ENCODE measurements around the gene RAD18. TPM values are rescaled to one million over a fixed set of nuclear protein-coding genes. Genes with fewer than 3 reads are reported as not detected.

Gene RAD18
- total RNA-seq, 2 donors from 2014 or later = 2.4 to 3.6 TPM

- DNase-seq (ENCODE audit: low spot score) = peak; percentile 44
- Histone ChIP-seq H3K27me3 (no peaks in the 10 kb centered on the region), H3K27ac (no peak overlapping the region), H3K36me3 (no peaks in the 10 kb centered on the region), H3K4me1 (peaks cover 0 to 10% of the 10 kb centered on the region in 2 donors), H3K9me3 (no peaks in the 10 kb centered on the region), H3K4me3 (no peak overlapping the region)
- TF ChIP-seq, protein P1, sequence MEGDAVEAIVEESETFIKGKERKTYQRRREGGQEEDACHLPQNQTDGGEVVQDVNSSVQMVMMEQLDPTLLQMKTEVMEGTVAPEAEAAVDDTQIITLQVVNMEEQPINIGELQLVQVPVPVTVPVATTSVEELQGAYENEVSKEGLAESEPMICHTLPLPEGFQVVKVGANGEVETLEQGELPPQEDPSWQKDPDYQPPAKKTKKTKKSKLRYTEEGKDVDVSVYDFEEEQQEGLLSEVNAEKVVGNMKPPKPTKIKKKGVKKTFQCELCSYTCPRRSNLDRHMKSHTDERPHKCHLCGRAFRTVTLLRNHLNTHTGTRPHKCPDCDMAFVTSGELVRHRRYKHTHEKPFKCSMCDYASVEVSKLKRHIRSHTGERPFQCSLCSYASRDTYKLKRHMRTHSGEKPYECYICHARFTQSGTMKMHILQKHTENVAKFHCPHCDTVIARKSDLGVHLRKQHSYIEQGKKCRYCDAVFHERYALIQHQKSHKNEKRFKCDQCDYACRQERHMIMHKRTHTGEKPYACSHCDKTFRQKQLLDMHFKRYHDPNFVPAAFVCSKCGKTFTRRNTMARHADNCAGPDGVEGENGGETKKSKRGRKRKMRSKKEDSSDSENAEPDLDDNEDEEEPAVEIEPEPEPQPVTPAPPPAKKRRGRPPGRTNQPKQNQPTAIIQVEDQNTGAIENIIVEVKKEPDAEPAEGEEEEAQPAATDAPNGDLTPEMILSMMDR (IDR thresholded peaks at IDR 0.05) = no peak
Observed at GRCh38 chr3:8993331-8993730, 30.1 kb upstream of the RAD18 start.

DNA sequence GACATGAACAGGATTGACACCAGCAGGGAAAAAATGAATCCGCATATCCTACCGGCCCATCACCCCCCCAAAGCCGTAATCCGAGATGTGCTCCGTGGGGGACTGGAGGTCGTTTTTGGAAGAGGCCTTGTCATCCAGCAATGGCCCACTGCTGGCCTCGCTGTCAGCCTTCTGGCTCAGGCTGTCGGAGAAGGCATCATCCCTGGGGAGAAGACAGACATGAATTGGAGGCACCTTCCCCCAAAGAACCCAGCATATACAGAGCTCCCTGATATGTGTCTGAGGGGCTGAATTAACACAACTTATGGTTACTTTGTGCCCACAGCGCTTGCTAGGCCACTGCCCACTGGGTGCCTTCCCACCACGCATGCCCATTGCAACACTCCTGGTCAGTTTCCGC lies 29.6 kb upstream of the RAD18 start:
- no peaks in the 10 kb centered on the region for H3K9me3 ChIP-seq
- peaks cover 0 to 11% of the 10 kb centered on the region in 2 donors for H3K4me1 ChIP-seq
- DNase-seq (ENCODE audit: low spot score) = peak; percentile 11
- H3K36me3 ChIP-seq = no peaks in the 10 kb centered on the region
- H3K4me3 ChIP-seq = no peak overlapping the region
- no peak overlapping the region for H3K27ac ChIP-seq
- TF ChIP-seq, protein P1 (IDR thresholded peaks at IDR 0.05) = no peak
- no peaks in the 10 kb centered on the region for H3K27me3 ChIP-seq

DNA sequence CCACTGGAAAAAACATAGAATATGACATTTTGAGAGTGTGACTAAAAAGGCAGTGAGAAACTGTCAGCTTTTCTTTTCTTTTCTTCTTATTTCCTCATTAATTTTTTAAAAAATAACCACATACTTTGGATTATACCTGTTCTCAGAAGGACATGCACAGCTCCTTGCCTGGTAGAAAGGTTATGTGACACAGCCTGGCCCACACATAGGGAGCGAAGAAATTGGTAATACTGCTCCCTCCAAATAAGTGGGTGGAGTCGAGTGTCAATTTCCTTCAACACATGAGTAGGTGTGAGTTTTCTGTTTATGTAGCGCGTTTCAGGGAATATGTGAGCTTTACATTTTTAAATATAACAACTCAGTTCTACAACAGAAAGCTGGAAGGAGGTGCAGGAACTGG lies 28.9 kb upstream of the RAD18 start:
- H3K27me3 ChIP-seq = no peaks in the 10 kb centered on the region
- peaks cover 0 to 15% of the 10 kb centered on the region in 2 donors for H3K4me1 ChIP-seq
- no peak overlapping the region for H3K4me3 ChIP-seq
- no peak overlapping the region for H3K27ac ChIP-seq
- no peaks in the 10 kb centered on the region for H3K36me3 ChIP-seq
- DNase-seq (ENCODE audit: low spot score) = no peak
- H3K9me3 ChIP-seq = no peaks in the 10 kb centered on the region
- TF ChIP-seq, protein P1 (IDR thresholded peaks at IDR 0.05) = no peak

- no peak overlapping the region for H3K4me3 ChIP-seq
- H3K36me3 ChIP-seq = no peaks in the 10 kb centered on the region
- no peak for DNase-seq (ENCODE audit: low spot score)
- H3K27ac ChIP-seq = no peak overlapping the region
- H3K4me1 ChIP-seq = peaks cover 0 to 6% of the 10 kb centered on the region in 2 donors
- H3K27me3 ChIP-seq = no peaks in the 10 kb centered on the region
- TF ChIP-seq, protein P1 (IDR thresholded peaks at IDR 0.05) = no peak
- no peaks in the 10 kb centered on the region for H3K9me3 ChIP-seq
Observed at GRCh38 chr3:8990266-8991215, 27.3 kb upstream of the RAD18 start.

DNA sequence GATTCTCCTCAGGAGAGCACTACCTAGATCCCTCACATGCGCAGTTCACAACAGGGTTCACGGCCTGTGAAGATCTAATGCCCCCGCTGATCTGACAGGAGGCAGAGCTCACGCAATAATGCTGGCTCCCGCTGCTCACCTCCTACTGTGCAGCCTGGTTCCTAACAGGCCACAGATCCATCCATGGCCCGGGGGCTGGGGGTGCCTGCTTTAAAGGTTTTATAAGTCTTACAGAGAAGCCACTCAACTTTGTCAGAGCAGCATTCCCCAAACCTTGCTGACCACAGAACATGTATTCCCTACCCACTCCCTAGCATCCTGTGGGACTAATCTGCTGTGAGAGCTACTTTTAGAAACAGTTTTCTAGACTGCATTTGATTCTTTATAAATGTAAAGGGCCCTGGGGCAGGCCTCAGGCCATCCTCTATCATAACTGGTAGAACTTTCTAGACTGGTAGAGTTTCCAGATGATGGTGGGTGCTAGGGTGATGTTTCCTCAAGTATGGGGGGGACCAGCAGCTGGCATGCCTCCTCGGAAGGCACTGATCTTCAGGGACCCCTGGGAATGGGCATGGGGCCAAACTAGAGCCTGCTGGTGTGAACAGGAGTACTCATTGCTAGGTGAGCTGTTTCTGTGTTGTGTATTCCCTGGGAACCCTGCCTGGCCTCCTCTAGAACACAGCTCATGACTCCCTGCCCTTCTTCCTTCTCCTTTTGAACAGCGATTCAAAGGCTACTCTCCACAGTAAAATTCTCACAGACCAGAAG lies 25.7 kb upstream of the RAD18 start:
- Histone ChIP-seq H3K4me3 (no peak overlapping the region), H3K4me1 (peaks cover 0 to 6% of the 10 kb centered on the region in 2 donors), H3K9me3 (no peaks in the 10 kb centered on the region), H3K27ac (no peak overlapping the region), H3K36me3 (no peaks in the 10 kb centered on the region), H3K27me3 (no peaks in the 10 kb centered on the region)
- no peak for DNase-seq (ENCODE audit: low spot score)
- TF ChIP-seq, protein P1 (IDR thresholded peaks at IDR 0.05) = no peak

Measured in right atrium auricular region (tissue), 2 donors.